Vagina (tissue), 2 donors: ENCODE results near the gene ABHD12. TPM values are rescaled to one million over a fixed set of nuclear protein-coding genes. Genes with fewer than 3 reads are reported as not detected.

ENCODE experiments used
- DNase-seq, 2 donors: peaks; one replicate each; pipeline ENCODE4 v3.0.0-alpha.2; 2017; ENCODE audit errors: extremely low spot score in 2 of 2
- H3K27ac ChIP-seq: fragments of 200-600 bp; sonication (generic); one replicate; pipeline ENCODE4 v1.5.1; 2019
- H3K27me3 ChIP-seq: fragments of 200-600 bp; sonication (generic); one replicate; pipeline ENCODE4 v1.5.1; 2019
- H3K36me3 ChIP-seq, 2 donors: fragments of 200-600 bp; sonication (generic); one replicate each; pipeline ENCODE4 v1.5.1; 2017 to 2019
- H3K4me1 ChIP-seq: fragments of 200-600 bp; sonication (generic); one replicate; pipeline ENCODE4 v1.5.1; 2019
- H3K4me3 ChIP-seq, 2 donors: fragments of 200-600 bp; sonication (generic); 1 replicate in 1 of 2; 2 replicates in 1 of 2; pipeline ENCODE4 v1.5.1; 2016 to 2019
- H3K9me3 ChIP-seq: fragments of 200-600 bp; sonication (generic); one replicate; pipeline ENCODE4 v1.5.1; 2019
- POLR2A ChIP-seq, 2 donors: fragments of 450-650 bp; IDR thresholded peaks; one replicate each; pipeline ENCODE4 v1.6.1; 2017; ENCODE audit warnings: antibody characterized with exemption in 2 of 2, mild to moderate bottlenecking in 2 of 2, moderate library complexity in 2 of 2
- POLR2AphosphoS5 ChIP-seq, 2 donors: sonication (generic); formaldehyde crosslinking; IDR thresholded peaks; one replicate each; pipeline ENCODE4 v1.9.0; 2017; ENCODE audit warnings: antibody characterized with exemption in 2 of 2, mild to moderate bottlenecking in 2 of 2, low read depth in 1 of 2; ENCODE audit not compliant: insufficient read depth in 1 of 2
- intact Hi-C: fragments of 100-400 bp; cut with DNase I; formaldehyde crosslinking; loops from one replicate; pipeline ENCODE4 v1.15.1; 2023
- total RNA-seq: library from RNA; depleted of rRNA; stranded (reverse); fragments of >200 nt; gene quantifications from one replicate; pipeline ENCODE4 v1.2.3, GENCODE V29; 2016
- TF ChIP-seq, protein P1 (sequence below), 3 experiments: fragments of 450-650 bp in 2 of 3; fragments of 200-600 bp in 1 of 3; sonication (generic) in 1 of 3; IDR thresholded peaks; one replicate each; pipeline ENCODE4 v1.5.1; 2017 to 2019; ENCODE audit warnings: antibody characterized with exemption in 3 of 3, mild to moderate bottlenecking in 2 of 3, moderate library complexity in 2 of 3

ABHD12 gene
- total RNA-seq, 1 donor from 2014 or later, result 36.6 TPM

DNA sequence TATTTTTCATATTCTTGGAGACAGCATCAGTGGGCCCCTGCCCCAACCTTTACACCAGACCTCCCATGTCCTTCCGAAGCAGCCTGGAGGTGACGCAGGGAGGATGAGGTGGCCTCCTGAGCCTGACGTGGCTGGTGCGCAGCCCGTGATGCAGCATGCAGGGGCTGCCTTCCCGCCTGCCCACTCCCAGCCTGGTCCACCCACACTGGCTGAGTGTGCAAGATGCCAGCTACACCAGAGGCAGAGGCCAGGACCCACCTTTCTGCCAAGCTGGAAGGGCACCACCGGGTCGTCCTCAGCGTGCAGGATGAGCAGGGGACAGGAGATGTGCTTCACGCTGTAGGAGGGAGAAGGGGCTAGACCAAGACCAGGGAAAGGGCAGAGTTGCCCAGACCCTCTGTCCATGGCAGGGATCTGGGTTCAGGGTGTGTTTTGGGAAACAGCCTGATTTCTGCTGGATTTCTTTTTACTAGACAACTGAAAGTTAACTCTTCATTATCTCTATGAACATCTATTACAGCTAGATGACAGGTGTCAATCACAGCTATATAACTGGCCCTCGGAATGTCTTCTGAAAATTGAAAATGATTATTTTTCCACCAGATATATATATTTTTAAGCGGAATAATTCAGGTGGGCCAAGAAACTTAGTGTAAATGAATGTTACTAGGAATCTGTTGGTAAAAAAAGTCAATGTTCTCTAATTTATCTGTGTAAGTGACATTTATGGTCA, 87.2 kb downstream of the ABHD12 start:
- Histone ChIP-seq H3K4me3 (no peak overlapping the region), H3K27me3 (no peaks in the 10 kb centered on the region), H3K9me3 (no peaks in the 10 kb centered on the region), H3K27ac (no peak overlapping the region), H3K4me1 (no peaks in the 10 kb centered on the region), H3K36me3 (peaks cover 0 to 21% of the 10 kb centered on the region in 2 donors)
- no peak for DNase-seq
- intact Hi-C loops, result loop anchor here (5.0 kb wide), 1 partner anchor 89 kb away; the partner anchor contains the start of gene ABHD12
- TF ChIP-seq, protein P1, sequence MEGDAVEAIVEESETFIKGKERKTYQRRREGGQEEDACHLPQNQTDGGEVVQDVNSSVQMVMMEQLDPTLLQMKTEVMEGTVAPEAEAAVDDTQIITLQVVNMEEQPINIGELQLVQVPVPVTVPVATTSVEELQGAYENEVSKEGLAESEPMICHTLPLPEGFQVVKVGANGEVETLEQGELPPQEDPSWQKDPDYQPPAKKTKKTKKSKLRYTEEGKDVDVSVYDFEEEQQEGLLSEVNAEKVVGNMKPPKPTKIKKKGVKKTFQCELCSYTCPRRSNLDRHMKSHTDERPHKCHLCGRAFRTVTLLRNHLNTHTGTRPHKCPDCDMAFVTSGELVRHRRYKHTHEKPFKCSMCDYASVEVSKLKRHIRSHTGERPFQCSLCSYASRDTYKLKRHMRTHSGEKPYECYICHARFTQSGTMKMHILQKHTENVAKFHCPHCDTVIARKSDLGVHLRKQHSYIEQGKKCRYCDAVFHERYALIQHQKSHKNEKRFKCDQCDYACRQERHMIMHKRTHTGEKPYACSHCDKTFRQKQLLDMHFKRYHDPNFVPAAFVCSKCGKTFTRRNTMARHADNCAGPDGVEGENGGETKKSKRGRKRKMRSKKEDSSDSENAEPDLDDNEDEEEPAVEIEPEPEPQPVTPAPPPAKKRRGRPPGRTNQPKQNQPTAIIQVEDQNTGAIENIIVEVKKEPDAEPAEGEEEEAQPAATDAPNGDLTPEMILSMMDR (IDR thresholded peaks at IDR 0.05), result no peak
- TF ChIP-seq POLR2A (IDR thresholded peaks at IDR 0.05) (no peak), POLR2AphosphoS5 (IDR thresholded peaks at IDR 0.05; ENCODE audit: insufficient read depth in 1 of 2, low read depth in 1 of 2) (no peak)

DNA sequence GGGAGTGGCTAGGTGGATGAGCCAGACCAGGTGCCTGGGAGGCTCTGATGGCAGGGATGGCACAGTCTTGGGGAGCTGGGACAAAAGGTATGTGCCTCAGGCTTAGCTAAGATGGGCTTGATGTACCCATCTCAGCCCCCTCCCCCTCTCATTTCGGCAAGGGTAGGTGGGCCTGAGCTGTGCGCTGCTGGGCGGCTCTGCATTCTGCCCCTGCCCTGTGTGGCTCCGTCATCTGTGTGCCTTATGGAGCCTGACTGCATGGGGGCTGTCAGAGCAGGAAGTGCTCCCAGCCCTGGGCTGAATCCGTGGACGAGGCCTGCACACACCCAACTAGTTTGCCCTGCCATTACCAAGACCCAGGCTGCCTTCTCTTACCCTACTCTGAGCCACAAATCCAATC, 88.0 kb downstream of the ABHD12 start:
- Histone ChIP-seq H3K27ac (no peak overlapping the region), H3K9me3 (no peaks in the 10 kb centered on the region), H3K36me3 (peaks cover 0 to 24% of the 10 kb centered on the region in 2 donors), H3K4me1 (no peaks in the 10 kb centered on the region), H3K4me3 (no peak overlapping the region), H3K27me3 (no peaks in the 10 kb centered on the region)
- no peak for DNase-seq
- TF ChIP-seq POLR2A (IDR thresholded peaks at IDR 0.05), result no peak
- TF ChIP-seq, protein P1 (IDR thresholded peaks at IDR 0.05), result no peak
- no peak for TF ChIP-seq POLR2AphosphoS5 (IDR thresholded peaks at IDR 0.05; ENCODE audit: insufficient read depth in 1 of 2, low read depth in 1 of 2)
- intact Hi-C loops, result loop anchor here (5.0 kb wide), 1 partner anchor 90 kb away; the partner anchor contains the start of gene ABHD12

DNA sequence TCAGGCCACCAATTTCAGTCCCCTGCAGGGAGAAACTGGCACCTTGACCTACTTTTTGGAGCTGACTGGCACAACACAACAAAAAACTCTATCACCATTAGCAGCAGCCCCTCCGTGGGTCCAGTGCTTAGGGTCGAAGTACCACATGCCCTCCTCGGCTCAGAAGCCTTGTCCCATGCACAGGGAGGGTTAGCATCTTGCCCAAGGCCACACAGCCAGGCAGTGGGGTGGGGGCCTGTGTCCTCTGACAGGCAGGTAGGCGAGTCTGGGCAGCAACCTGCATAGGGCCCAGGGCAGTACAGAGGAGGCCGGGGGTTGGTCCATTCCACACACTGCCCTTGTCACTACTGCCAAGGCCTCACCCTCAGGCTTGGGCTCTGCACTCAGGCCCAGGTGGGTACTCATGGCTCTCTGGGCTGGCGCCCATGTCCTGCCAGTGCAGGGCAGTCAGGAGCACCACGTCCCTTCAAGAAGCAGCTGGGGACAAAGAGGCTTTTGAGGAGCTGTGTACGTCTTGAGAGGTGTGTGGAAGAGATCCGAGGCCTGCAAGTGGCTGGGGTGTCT, 89.2 kb downstream of the ABHD12 start:
- Histone ChIP-seq H3K36me3 (peaks cover 0 to 27% of the 10 kb centered on the region in 2 donors), H3K9me3 (no peaks in the 10 kb centered on the region), H3K27me3 (no peaks in the 10 kb centered on the region), H3K4me1 (peaks cover 6% of the 10 kb centered on the region), H3K4me3 (no peak overlapping the region), H3K27ac (no peak overlapping the region)
- TF ChIP-seq, protein P1 (IDR thresholded peaks at IDR 0.05), result no peak
- TF ChIP-seq POLR2AphosphoS5 (IDR thresholded peaks at IDR 0.05; ENCODE audit: insufficient read depth in 1 of 2, low read depth in 1 of 2), result no peak
- no peak for TF ChIP-seq POLR2A (IDR thresholded peaks at IDR 0.05)
- intact Hi-C loops, result loop anchor here (5.0 kb wide), 1 partner anchor 91 kb away; the partner anchor contains the start of gene ABHD12
- no peak for DNase-seq

DNA sequence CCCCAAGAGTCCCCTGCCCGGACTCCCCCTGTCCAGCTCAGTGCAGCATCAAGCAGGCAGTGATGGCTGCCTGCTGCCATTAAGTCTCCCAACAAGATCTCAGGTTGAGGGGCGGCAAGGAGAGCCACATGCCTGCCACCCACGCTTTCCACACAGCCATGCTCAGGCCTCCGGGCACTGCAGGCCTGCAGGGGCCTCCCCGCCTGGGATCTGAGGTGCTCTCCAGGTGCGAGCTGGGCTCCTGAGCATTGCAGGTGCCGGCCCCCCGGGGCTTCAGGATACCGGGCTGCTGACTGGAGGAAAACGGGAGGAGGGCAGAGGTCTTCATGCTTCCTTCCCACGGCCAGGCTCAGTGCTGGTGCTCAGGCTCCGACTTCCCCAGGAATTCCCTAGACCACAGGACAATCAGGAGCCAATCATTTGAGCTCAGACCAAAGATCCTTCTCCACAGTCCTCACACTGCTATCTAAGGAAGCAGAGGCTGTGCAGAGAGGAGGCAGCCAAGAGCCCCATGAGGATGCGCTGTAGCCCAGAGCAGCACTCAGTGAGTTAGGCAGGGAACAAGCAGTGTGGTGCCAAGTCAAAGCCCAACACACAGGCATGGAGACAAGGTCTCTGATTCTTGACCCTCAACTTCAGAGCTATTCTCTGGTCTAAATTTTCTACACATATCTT, 90.0 kb downstream of the ABHD12 start:
- H3K4me1 ChIP-seq, result peaks cover 8% of the 10 kb centered on the region
- no peak for DNase-seq
- no peaks in the 10 kb centered on the region for H3K9me3 ChIP-seq
- H3K36me3 ChIP-seq, result peaks cover 0 to 30% of the 10 kb centered on the region in 2 donors
- H3K27ac ChIP-seq, result no peak overlapping the region
- H3K27me3 ChIP-seq, result no peaks in the 10 kb centered on the region
- intact Hi-C loops, result loop anchor here (5.0 kb wide), 1 partner anchor 92 kb away; the partner anchor contains the start of gene ABHD12
- TF ChIP-seq, protein P1 (IDR thresholded peaks at IDR 0.05), result no peak
- TF ChIP-seq POLR2A (IDR thresholded peaks at IDR 0.05) (no peak), POLR2AphosphoS5 (IDR thresholded peaks at IDR 0.05; ENCODE audit: insufficient read depth in 1 of 2, low read depth in 1 of 2) (no peak)
- no peak overlapping the region for H3K4me3 ChIP-seq
